C4-2B (cell line): ENCODE measurements around the gene RBM14.

Experiments used
- ZFX ChIP-seq: fragments of 450-650 bp; IDR thresholded peaks from 2 replicates; pipeline ENCODE4 v1.6.1; 2017
- TF ChIP-seq, protein P1 (sequence below): fragments of 450-650 bp; conservative IDR thresholded peaks from 2 replicates; pipeline ENCODE4 v1.5.1; 2017; ENCODE audit warnings: mild to moderate bottlenecking

DNA sequence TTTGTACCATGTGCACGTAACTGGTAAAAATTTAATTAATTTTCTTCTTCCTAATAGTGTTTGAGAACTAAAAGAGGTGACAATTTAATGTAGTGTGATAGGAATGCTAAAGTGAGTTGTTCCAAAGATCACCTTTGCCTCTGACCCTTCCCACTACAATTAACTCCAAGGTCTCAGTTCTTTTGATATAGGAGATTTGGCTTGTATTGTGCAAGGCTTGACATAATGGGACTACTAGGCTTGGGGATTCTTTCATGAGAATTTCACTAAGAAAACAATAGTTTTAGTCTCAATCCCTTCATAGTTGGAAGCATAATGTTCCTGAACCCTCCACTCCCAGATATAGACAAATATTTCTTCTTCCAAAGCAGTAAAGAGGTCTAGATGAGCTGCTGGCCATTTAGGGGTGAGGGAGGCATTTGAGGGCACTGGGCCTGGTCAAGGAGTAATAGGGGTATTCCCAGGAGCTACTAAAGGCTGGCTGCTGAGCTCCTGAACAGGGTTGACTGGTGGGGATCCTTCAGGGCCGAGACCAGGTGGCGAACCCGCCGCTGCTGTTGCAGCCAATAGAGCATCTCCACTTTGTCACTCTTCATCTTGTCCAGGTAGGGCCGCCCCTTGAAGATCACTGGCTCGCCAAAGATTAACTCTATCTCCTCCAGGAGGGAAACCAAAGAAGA is 26.3 kb upstream of the RBM14 start:
- TF ChIP-seq, protein P1, sequence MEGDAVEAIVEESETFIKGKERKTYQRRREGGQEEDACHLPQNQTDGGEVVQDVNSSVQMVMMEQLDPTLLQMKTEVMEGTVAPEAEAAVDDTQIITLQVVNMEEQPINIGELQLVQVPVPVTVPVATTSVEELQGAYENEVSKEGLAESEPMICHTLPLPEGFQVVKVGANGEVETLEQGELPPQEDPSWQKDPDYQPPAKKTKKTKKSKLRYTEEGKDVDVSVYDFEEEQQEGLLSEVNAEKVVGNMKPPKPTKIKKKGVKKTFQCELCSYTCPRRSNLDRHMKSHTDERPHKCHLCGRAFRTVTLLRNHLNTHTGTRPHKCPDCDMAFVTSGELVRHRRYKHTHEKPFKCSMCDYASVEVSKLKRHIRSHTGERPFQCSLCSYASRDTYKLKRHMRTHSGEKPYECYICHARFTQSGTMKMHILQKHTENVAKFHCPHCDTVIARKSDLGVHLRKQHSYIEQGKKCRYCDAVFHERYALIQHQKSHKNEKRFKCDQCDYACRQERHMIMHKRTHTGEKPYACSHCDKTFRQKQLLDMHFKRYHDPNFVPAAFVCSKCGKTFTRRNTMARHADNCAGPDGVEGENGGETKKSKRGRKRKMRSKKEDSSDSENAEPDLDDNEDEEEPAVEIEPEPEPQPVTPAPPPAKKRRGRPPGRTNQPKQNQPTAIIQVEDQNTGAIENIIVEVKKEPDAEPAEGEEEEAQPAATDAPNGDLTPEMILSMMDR: no peak
- no peak for TF ChIP-seq ZFX
